HG02852 (cell line): ENCODE data around the gene PERM1.
"Not testable (repeated sequence)": the region's sequence is repeated elsewhere in the genome, so short reads cannot be mapped to it uniquely, and the experiment has no call there.

Source experiments
- ATAC-seq: cut with Tn5 transposase; IDR thresholded peaks from one replicate; pipeline ENCODE4 v1.9.1; 2021; ENCODE audit warnings: mild to moderate bottlenecking, moderate library complexity; ENCODE audit not compliant: unreplicated experiment

Gene PERM1

DNA sequence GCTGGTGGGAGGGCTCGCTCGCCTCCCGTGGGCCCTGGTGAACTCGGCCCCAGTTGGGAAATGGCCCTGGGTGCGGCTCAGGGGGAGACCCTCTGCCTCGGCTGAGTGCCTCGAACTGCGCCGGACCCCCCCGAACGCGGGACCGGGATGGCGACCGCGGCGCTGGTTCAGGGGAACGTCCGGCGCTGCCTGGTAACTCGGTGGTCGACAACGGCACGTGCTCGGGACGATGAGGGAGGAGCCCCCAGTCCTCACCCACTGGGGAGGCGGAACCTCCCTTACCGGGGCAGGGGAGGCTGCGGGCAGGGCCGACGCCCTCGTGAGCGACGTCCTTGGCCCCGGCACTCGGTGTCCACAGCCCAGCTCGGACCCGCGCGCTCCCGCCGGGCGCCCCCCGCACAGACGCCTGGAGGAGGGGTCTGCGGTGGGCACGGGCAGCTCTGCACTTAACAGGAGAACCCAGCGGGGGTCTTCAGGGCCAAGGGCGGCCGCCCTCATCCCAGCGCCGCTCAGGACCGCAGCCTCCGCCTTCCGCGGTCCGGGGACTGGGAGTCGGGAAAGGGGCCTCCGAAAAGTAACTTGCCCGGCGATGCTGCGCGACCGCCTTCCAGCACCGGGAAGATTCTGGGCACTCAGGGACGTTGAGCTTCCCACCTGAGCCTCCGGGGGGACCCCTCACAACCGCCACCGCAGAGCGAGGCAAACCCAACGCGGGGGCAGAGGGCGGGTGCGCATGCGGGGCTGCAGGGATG, 16.3 kb upstream of the PERM1 start:
- no peak for ATAC-seq

DNA sequence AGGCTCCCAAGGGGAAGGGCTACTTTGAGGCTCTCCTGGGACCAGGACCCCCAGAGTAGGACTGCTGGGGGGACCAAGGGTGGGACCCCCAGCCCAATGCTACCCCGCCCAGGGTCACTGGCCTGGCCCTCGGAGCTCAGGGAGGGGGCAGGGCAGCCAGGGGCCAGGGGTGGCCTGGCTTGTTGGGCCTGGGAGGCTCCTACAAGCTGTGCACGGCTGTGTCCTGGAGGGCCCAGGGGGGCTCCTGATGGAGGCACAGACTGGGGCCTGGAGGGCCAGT, 15.8 kb upstream of the PERM1 start:
- no peak for ATAC-seq

DNA sequence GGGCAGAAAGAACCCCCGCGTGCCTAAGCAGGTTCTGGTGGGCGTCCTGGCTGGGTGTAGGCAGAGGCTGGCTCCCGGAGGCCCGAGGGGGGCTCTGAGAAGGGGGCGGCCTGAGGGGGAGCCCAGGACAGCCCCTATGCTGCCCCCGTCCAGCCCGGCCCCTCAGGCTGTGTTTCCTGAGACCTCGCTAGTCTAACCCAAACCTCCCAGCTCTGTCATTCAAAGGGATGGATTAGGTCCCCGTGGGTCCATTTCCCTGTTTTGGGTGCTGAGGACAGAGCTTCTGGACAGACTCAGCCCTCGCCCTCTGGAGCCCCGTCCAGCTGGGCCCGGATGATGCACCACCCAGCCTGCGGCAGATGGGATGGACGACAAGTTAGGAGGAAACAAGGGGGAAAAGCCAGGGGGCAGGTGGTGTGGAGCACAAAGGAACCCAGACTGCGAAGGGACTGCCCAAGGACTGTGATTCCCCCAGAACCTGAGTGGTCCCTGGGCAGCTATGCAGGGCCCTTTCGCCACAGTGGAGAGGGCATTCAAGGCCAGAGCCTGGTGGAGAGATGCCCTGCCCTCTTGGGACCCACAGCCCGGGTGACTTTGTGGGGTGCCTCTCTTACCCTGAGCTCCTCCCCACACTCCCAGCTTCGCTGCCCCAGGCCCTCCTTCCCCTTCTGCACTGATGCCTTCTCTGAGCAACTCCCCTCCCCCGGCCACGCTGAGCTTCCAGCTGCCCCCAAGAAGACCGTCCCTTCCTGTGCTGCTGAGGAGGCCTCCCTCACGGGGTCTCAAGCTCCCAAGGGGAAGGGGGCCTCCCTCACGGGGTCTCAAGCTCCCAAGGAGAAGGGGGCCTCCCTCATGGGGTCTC, 15.2 kb upstream of the PERM1 start:
- no peak for ATAC-seq

DNA sequence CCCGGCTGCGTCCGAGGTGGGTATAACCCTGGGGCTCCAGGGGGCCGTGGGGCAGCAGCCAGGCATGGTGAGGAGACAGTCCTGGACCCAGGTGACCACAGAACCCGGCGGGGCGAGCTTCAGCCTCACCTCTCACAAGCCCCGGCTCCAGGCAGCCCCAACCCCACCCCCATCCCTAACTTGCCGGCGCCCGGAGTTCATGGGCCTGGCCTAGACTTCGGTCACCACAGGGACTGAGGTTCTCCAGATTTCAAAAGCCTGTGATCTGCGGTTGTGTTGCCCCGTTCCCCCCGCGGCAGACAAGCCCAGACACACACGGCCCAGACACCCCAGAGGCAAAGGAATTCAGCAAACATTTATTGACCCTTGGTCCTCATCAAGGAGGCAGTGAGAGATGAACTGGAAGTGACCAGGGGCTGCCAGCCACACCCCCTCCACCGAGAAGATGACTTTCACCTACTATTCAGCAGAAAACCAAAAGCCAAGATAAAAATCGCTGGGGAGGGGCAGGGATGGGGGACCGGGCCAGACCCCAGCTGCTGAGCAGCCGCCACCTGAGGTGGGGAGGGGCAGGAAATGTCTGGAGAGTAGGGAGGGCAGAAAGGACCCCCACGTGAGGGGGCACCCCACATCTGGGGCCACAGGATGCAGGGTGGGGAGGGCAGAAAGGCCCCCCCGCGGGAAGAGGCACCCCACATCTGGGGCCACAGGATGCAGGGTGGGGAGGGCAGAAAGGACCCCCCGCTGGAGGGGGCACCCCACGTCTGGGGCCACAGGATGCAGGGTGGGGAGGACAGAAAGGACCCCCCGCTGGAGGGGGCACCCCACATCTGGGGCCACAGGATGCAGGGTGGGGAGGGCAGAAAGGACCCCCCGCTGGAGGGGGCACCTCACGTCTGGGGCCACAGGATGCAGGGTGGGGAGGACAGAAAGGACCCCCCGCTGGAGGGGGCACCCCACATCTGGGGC, 14.1 kb upstream of the PERM1 start:
- no peak for ATAC-seq

DNA sequence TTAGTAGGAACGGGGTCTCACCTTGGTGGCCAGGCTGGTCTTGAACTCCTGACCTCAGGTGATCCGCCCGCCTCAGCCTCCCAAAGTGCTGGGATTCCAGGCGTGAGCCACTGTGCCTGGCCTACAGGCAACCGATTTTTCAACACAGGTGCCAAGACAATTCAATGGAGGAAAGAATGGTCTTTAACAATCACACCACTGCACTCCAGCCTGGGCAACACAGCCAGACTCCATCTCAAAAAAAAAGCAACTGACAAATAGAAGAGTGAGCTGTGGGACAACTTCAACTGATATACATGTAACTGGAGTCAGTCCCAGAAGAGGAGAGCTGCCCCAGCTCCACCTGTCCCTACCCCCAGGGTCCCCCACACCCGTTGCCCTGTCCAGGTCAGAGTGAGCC, 12.7 kb upstream of the PERM1 start:
- ATAC-seq = not testable (repeated sequence)

DNA sequence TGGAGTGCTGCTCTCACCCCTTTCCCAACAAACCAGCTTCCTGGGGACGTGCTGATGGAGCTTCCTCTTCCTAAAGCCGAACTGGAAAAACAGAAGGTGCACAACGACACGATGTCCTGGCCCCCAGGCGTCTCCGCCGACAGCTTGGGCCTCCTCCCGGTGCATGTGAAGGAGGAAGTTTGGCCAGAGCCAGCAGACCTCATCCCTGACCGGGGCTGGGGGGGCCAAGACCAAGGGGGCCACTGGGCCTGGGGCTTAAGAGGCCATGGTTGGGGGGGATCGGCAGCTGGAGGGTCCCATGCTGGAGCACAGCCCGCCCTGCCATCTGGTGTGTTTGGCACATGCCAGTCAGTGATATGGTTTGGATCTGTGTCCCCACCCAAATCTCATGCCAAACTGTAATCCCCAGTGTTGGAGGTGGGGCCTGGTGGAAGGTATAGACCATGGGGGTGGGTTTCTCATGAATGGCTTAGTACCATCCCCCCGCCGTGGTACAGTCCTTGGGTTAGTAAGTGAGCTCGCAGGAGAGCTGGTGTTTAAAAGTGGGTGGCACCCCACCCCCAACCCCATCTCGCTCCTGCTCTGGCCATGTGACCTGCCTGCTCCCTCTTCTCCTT, 11.6 kb upstream of the PERM1 start:
- ATAC-seq = no peak

DNA sequence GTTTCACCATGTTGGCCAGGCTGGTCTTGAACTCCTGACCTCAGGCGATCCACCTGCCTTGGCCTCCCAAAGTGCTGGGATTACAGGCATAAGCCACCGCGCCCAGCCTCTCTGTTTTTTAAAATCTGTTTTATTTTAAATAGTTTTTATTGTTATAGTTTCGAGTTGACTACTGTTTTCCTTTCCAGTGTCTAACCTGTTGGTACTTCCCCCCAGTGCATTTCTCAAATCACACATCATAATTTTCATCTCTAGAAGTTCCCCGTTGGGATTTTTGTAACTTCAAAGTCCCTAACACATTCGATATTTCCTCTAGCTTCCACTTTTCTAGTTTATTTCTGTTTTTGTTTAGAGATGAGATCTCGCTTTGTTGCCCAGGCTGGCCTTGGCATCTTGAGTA, 10.5 kb upstream of the PERM1 start:
- no peak for ATAC-seq

DNA sequence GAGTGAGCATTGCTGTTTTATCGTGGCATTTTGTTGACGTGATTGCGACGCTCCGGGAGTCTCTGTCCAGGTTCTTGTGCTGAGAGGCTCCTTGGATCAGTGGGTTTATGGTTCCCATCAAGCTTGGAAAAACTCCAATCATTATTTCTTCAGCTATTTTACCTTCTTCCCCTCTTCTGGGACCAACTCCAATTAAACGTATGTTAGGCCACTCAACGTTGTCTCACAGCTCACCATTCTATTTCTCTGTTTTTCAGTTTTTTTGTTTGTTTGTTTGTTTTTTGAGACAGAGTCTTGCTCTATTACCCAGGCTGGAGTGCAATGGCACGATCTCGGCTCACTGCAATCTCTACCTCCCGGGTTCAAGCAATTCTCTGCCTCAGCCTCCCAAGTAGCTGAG, 10.0 kb upstream of the PERM1 start:
- ATAC-seq = no peak

DNA sequence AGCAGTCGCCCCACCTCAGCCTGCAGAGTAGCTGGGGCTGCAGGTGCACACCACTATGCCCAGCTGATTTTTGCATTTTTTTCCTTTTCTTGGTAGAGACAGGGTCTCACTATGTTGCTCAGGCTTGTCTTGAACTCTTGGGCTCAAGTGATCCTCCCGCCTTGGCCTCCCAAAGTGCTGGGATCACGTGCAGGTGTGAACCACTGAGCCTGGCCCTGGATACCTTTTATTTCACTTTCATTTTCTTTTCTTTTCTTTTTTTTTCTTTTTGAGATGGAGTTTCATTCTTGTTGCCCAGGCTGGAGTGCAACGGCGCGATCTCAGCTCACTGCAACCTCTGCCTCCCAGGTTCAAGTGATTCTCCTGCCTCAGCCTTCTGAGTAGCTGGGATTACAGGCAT, 9.4 kb upstream of the PERM1 start:
- ATAC-seq = not testable (repeated sequence)

DNA sequence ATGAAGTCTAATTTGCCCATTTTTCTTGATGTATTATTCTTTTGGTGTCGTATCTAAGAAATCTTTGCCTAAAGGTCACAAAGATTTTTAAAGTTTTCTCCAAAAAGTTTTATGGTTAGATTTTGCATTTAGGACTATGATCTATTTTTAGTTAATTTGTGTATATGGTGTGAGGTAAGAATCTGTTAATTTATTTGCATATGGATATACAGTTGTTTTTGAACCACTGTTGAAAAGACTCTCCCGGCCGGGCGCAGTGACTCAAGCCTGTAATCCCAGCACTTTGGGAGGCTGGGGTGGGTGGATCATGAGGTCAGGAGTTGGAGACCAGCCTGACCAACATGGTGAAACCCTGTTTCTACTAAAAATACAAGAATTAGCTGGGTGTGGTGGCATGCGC, 6.2 kb upstream of the PERM1 start:
- not testable (repeated sequence) for ATAC-seq

DNA sequence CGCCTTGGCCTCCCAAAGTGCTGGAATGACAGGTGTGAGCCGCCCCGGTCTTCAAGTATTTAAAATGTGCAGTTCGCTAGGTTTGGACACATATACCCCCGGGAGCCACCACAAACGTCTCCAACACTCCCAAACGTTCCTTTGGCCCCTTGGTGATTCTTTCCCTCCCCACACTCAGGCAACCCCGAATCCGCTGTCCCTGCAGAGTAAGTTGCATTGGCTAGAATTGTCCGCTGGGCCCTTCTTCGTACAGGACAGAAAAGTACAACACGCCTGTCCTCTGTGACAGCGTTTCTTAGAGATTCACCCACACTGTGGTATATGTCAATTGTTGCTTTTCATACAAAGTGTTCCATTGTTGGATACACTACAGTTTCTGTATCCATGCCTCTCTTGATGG, 3.2 kb upstream of the PERM1 start:
- ATAC-seq = no peak

DNA sequence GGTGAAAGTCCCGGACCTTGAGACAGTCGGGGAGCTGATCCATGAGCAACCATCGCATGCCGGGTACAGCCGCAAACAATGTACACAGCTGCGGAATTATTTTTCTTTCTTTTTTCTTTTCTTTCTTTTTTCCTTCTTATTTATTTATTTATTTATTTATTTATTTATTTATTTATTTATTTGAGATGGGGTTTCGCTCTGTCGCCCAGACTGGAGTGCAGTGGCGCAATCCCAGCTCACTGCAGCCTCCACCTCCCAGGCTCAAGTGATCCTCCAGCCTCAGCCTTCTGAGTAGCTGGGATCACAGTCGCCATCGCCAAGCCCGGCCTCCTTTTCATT, 2.6 kb upstream of the PERM1 start:
- no peak for ATAC-seq

DNA sequence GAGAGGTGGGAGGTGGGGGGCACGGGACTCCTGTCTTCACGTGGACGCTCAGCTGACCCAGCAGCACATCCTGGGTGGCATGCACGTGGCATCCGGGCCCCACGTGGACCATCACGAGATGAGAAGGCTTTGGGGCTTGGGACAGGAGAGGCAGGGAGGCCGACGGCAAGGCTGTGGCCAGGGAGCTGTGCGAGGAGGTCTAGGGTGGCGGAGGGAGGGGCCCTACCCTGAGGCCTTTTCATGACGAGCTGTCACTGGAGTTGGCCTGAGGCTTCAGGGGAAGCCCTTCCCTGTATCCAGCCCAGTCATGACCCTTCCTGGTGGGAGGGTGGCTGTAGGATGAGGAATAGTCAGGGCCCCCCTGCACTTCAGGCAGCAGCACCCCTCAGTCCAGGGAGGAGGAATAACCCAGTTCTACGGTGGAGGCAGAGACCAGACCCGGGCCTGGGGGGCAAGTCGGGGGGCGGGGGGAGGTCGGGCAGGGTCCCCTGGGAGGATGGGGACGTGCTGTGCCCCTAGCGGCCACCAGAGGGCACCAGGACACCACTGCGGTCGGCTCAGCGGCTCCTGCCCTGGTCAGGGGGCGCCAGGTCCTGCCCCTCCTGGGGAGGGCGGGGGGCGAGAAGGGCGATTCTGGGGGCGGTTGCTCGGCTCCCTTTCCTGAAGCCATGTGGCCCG, 2.0 kb upstream of the PERM1 start:
- no peak for ATAC-seq

DNA sequence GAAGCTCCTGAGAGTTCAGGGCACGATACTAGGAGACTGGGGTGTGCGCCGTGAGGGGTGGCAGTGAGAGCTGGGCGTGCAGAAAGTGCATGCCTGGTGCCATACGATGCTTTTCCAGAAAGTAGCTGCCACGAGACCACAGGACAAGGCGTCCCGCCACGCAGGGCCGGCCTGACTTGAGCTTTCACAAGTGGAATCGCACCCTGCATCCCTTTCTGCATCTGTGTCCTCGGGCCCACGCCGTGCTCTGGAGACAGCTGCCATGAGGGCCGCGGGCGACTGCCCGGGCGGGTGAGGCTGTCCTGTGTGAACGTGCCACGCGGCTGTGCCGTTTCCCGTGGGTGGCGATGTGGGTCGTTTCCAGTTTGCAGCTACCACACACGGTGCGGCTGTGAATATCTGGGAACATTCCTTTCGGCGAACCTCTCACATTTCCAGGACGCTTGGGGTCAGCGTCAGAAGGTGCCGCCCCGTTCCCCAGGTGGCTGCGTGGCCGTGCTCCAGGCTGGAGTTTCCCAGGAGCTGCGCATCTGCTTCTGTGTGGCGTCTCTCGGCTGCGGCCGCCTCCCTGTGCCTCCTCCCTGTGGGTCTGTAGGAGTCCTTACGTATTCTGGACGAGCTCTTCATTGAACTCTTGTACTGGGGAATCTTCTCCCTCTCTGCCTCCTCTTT, 1.0 kb upstream of the PERM1 start:
- no peak for ATAC-seq

DNA sequence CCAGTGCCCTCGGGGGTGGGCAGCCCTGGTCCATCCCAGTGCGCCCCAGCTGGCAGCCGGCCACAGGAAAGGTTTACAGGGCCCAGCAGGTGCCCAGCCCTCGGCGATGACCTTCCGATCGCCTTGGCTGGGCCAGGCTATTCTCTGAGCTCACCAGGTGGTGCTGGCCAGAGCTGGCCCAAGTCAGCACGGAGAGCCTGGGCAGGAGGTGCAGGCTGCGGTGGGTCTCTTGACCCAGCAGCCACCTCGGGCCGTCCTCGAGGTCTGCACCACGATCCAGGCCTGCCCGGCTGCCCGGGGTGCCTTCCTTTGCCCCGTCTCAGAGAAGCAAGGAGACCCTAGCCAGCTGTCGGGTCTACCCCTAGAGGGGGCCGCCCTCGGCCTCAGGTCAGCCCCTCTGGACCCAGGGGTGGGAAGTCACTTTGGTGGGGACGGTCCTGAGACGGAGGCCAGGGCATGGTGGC, 370 bp downstream of the PERM1 start:
- ATAC-seq = no peak

DNA sequence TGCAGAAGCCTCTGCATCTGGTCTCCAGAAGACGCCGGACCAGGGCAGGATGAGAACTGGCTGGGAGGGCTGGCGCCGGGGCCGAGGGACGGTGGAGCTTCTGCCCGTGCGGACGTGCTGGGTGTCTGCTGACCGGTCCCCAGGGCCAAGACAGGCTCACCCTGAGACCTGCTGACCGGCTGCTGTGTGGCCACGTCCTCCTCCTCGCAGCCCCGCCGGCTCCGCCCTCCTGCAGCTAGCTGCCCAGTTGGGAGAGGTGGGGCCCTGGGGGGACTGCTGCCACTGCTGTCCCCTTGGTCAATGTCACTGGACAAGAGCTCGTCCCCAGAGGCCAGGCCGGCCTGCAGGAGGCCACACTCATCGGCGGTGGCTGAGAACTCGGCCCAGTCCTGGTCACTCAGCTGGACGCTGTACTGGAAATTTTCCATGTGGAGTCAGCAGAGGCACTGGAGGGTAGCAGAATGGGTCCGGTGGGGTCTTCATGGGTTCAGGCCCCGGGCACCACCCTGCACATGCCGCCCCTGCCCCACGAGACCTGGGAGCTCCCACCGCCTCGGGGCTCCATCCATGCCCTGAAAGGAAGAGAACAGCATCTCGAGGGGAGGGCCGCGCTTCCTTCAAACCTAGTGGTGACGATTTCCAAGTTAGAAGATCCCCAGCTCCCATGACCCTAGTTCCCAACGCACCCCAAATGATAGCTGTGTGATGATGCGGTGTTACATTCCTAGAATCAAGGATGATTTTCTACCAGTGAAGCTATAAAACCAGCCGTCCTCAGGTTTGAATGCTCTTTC, 1.1 kb downstream of the PERM1 start:
- no peak for ATAC-seq

DNA sequence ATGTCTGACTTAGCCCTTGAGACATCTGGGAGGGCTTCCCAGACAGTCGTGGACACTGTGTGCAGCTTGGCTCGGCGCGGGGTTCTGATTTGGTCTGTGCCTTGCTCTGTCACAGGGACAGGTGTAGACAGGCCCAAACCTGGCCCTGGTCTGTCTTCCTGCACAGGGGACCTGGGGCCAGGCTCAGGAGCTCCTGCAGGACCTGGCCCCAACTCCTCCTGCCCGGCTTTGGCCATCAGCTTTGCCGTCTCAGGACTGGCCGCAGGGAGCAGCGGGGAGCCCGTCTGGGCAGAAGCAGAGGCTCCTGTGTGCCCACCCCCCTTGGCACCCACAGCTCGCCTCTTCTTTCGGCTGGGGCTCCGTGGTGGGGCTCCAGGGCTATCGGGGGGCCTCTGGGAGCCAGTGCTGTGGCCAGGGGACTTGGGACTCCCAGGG, 1.7 kb downstream of the PERM1 start:
- ATAC-seq = no peak

DNA sequence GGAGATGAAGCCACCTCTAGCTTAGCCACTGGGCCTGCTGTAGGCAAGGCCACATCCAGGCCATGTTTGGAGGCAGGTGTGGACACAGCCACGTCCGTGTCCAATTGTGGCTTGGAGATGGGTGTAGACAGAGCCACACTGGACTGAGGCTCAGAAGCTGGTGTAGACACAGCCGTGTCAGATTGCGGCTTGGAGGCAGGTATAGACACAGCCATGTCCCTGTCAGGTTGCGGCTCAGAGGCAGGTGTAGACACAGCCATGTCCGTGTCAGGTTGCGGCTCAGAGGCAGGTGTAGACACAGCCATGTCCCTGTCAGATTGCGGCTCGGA, 2.2 kb downstream of the PERM1 start:
- ATAC-seq = no peak
